Caco-2 (cell line): ENCODE results near the gene SARDH. TPM values are rescaled to one million over a fixed set of nuclear protein-coding genes. Genes with fewer than 3 reads are reported as not detected.

Experiments used
- BruUV-seq: library from RNA; stranded (reverse); fragments of 400-500 nt; replicated peaks from 2 replicates; lab custom pipeline; 2021; lab: Mats Ljungman, UMichigan
- CTCF ChIA-PET: fragments of 300-600 bp; sonication (Branson Sonifier 250); formaldehyde crosslinking; loops from one replicate; lab custom pipeline; 2022; ENCODE audit warnings: antibody characterized with exemption; lab: Charles Lee
- POLR2A ChIA-PET: fragments of 300-600 bp; sonication (Branson Sonifier 250); formaldehyde crosslinking; loops from one replicate; lab custom pipeline; 2022; ENCODE audit warnings: antibody characterized with exemption; lab: Charles Lee
- DNase-seq, 2 experiments: peaks; one replicate each; pipeline versions ENCODE4 v3.0.0 to v3.0.0-alpha.2; 2020 to 2022
- H3K27me3 ChIP-seq: replicated peaks from 2 replicates; pipeline ENCODE4 v1.6.0; 2011; ENCODE audit warnings: low read length; ENCODE audit not compliant: control insufficient read depth, insufficient read depth
- H3K36me3 ChIP-seq: 2 replicates; pipeline ENCODE4 v1.5.1; 2011; ENCODE audit warnings: low read length; ENCODE audit not compliant: control insufficient read depth, insufficient read depth
- H3K4me1 ChIP-seq: fragments of 250-450 bp; sonication (Bioruptor Pico); 2 replicates; pipeline ENCODE4 v1.5.1; 2020; ENCODE audit warnings: mild to moderate bottlenecking
- H3K4me3 ChIP-seq: 2 replicates; pipeline ENCODE4 v1.5.1; 2011; ENCODE audit warnings: low read depth, mild to moderate bottlenecking, control low read depth, low read length
- H3K9me3 ChIP-seq: fragments of 250-450 bp; sonication (Bioruptor Pico); 2 replicates; pipeline ENCODE4 v1.5.1; 2020; ENCODE audit warnings: mild to moderate bottlenecking, moderate library complexity
- H3K27ac Mint-ChIP-seq: one replicate; pipeline ENCODE4 v1.8.0; 2022; ENCODE audit warnings: mixed read lengths; ENCODE audit not compliant: unreplicated experiment
- H3K27me3 Mint-ChIP-seq: one replicate; pipeline ENCODE4 v1.8.0; 2022; ENCODE audit warnings: mixed read lengths; ENCODE audit not compliant: insufficient read depth, unreplicated experiment
- H3K36me3 Mint-ChIP-seq: one replicate; pipeline ENCODE4 v1.8.0; 2022; ENCODE audit warnings: mild to moderate bottlenecking, mixed read lengths; ENCODE audit not compliant: insufficient read depth, unreplicated experiment
- H3K4me1 Mint-ChIP-seq: one replicate; pipeline ENCODE4 v1.8.0; 2022; ENCODE audit warnings: low read depth, mixed read lengths; ENCODE audit not compliant: unreplicated experiment
- H3K4me3 Mint-ChIP-seq: one replicate; pipeline ENCODE4 v1.8.0; 2022; ENCODE audit warnings: mild to moderate bottlenecking, moderate library complexity, mixed read lengths; ENCODE audit not compliant: unreplicated experiment
- H3K9me3 Mint-ChIP-seq: one replicate; pipeline ENCODE4 v1.8.0; 2022; ENCODE audit warnings: mixed read lengths; ENCODE audit not compliant: unreplicated experiment
- CTCF ChIP-seq, 2 experiments: fragments of 200-600 bp in 1 of 2; IDR thresholded peaks; 1 replicate in 1 of 2; 2 replicates in 1 of 2; pipeline versions ENCODE4 v1.5.1 to v1.8.0; 2011 to 2022; ENCODE audit warnings: antibody characterized with exemption in 1 of 2, control low read depth in 1 of 2, inconsistent platforms in 1 of 2, low read depth in 1 of 2, low read length in 1 of 2, mild to moderate bottlenecking in 1 of 2, moderate library complexity in 1 of 2; ENCODE audit not compliant: insufficient read depth in 1 of 2, severe bottlenecking in 1 of 2, unreplicated experiment in 1 of 2
- intact Hi-C: fragments of 100-400 bp; cut with micrococcal nuclease; formaldehyde crosslinking; loops from one replicate; pipeline ENCODE4 v1.10.0; 2022; ENCODE audit not compliant: unreplicated experiment
- total RNA-seq: library from RNA; stranded (reverse); gene quantifications from 2 replicates; pipeline ENCODE4 v1.2.3, GENCODE V29; 2022

SARDH gene
- total RNA-seq, 1 experiment from 2014 or later, result 0.36 TPM

- no peaks in the 10 kb centered on the region for H3K9me3 ChIP-seq
- 0 out of 2 replicates have a peak, but pooled peaks cover 5% of the 10 kb centered on the region for H3K4me1 ChIP-seq
- no peaks in the 10 kb centered on the region for H3K9me3 Mint-ChIP-seq
- H3K4me3 ChIP-seq, result no peak overlapping the region
- H3K4me3 Mint-ChIP-seq, result no peak overlapping the region
- CTCF ChIA-PET, result no interaction called here
- no peaks in the 10 kb centered on the region for H3K36me3 Mint-ChIP-seq
- H3K36me3 ChIP-seq, result no peaks in the 10 kb centered on the region
- DNase-seq, result no peak
- no peak for TF ChIP-seq CTCF (IDR thresholded peaks at IDR 0.05; ENCODE audit: insufficient read depth in 1 of 2, low read depth in 1 of 2, low read length in 1 of 2, severe bottlenecking in 1 of 2, unreplicated experiment in 1 of 2)
- POLR2A ChIA-PET, result no interaction called here
- no peaks in the 10 kb centered on the region for H3K27me3 Mint-ChIP-seq
- no peaks in the 10 kb centered on the region for H3K27me3 ChIP-seq
- intact Hi-C loops, result no loop called here
- no peak overlapping the region for H3K27ac Mint-ChIP-seq
- BruUV-seq, result no TSS peak
- H3K4me1 Mint-ChIP-seq, result peaks cover 7% of the 10 kb centered on the region
Measured at GRCh38 chr9:133680976-133681657, 57.0 kb downstream of the SARDH start.

- POLR2A ChIA-PET, result no interaction called here
- Mint-ChIP-seq H3K36me3 (no peaks in the 10 kb centered on the region), H3K9me3 (no peaks in the 10 kb centered on the region), H3K27me3 (no peaks in the 10 kb centered on the region), H3K4me3 (no peak overlapping the region), H3K4me1 (peaks cover 9% of the 10 kb centered on the region), H3K27ac (no peak overlapping the region)
- intact Hi-C loops, result no loop called here
- H3K4me3 ChIP-seq, result no peak overlapping the region
- no peak for TF ChIP-seq CTCF (IDR thresholded peaks at IDR 0.05; ENCODE audit: insufficient read depth in 1 of 2, low read depth in 1 of 2, low read length in 1 of 2, severe bottlenecking in 1 of 2, unreplicated experiment in 1 of 2)
- no peaks in the 10 kb centered on the region for H3K36me3 ChIP-seq
- no peaks in the 10 kb centered on the region for H3K9me3 ChIP-seq
- no peaks in the 10 kb centered on the region for H3K27me3 ChIP-seq
- no TSS peak for BruUV-seq
- DNase-seq, result no peak
- H3K4me1 ChIP-seq, result 0 out of 2 replicates have a peak, but pooled peaks cover 5% of the 10 kb centered on the region
- CTCF ChIA-PET, result no interaction called here
Measured at GRCh38 chr9:133680250-133680975, 57.7 kb downstream of the SARDH start.

GRCh38 chr9:133679466-133680061 is 58.6 kb downstream of the SARDH start:
- no peaks in the 10 kb centered on the region for H3K9me3 Mint-ChIP-seq
- intact Hi-C loops, result no loop called here
- Histone ChIP-seq H3K27me3 (no peaks in the 10 kb centered on the region), H3K36me3 (no peaks in the 10 kb centered on the region), H3K4me1 (0 out of 2 replicates have a peak, but pooled peaks cover 5% of the 10 kb centered on the region), H3K9me3 (no peaks in the 10 kb centered on the region), H3K4me3 (no peak overlapping the region)
- ChIA-PET CTCF (no interaction called here), POLR2A (no interaction called here)
- H3K4me3 Mint-ChIP-seq, result no peak overlapping the region
- DNase-seq, result no peak
- no peaks in the 10 kb centered on the region for H3K27me3 Mint-ChIP-seq
- no peaks in the 10 kb centered on the region for H3K36me3 Mint-ChIP-seq
- H3K4me1 Mint-ChIP-seq, result peaks cover 9% of the 10 kb centered on the region
- no peak overlapping the region for H3K27ac Mint-ChIP-seq
- BruUV-seq, result no TSS peak
- TF ChIP-seq CTCF (IDR thresholded peaks at IDR 0.05; ENCODE audit: insufficient read depth in 1 of 2, low read depth in 1 of 2, low read length in 1 of 2, severe bottlenecking in 1 of 2, unreplicated experiment in 1 of 2), result no peak
